ENCODE measurements around the gene PACRG. TPM values are rescaled to one million over a fixed set of nuclear protein-coding genes. Genes with fewer than 3 reads are reported as not detected.

Gene PACRG
- polyA plus RNA-seq, 2 of the 4 experiments (the other 2 are of a cell fraction) = 0.14 to 0.30 TPM

- TF ChIP-seq CHD4 (IDR thresholded peaks at IDR 0.05; ENCODE audit: borderline replicate concordance) = no peak
Measured at GRCh38 chr6:163146036-163146435, 418.3 kb downstream of the PACRG start (continued).

GRCh38 chr6:163147994-163148393 lies 420.2 kb downstream of the PACRG start:
- DNase-seq (ENCODE audit: low read depth in 1 of 2, low spot score in 1 of 2) (peak in 1 of 2 experiments; percentile 10), FAIRE-seq (no peak)

GRCh38 chr6:163148451-163149278 lies 420.9 kb downstream of the PACRG start:
- ATAC-seq (no peak), FAIRE-seq (no peak), DNase-seq (ENCODE audit: low read depth in 1 of 2, low spot score in 1 of 2) (no peak)
- H3K4me3 ChIP-seq = no peak overlapping the region
- POLR2A ChIA-PET = no interaction called here
- 83% methylated on average over 20 of the region's 24 CpGs for WGBS (ENCODE audit: missing lambda C conversion rate)
- H3K9me3 ChIP-seq = no peaks in the 10 kb centered on the region
- no peak overlapping the region for H3K4me2 ChIP-seq
- CTCF ChIA-PET = no interaction called here
- no peaks in the 10 kb centered on the region for H3K4me1 ChIP-seq
- no peak for TF ChIP-seq TFCP2L1 (CRISPR knock-in tag; IDR thresholded peaks at IDR 0.05)
- TF ChIP-seq CHD4 (IDR thresholded peaks at IDR 0.05; ENCODE audit: borderline replicate concordance) = no peak
- no peak overlapping the region for H3K27ac ChIP-seq

More at GRCh38 chr6:163147994-163148393, 420.2 kb downstream of the PACRG start:
- ChIA-PET CTCF (no interaction called here), POLR2A (no interaction called here)
- Histone ChIP-seq H3K9me3 (no peaks in the 10 kb centered on the region), H3K4me1 (no peaks in the 10 kb centered on the region), H3K4me2 (no peak overlapping the region), H3K27ac (no peak overlapping the region), H3K4me3 (no peak overlapping the region)
- 15% methylated on average over 4 of the region's 4 CpGs for WGBS (ENCODE audit: missing lambda C conversion rate)
- no peak for TF ChIP-seq HES2 (IDR thresholded peaks at IDR 0.05)
- no peak for TF ChIP-seq HDAC2 (IDR thresholded peaks at IDR 0.05)
- TF ChIP-seq MYC (IDR thresholded peaks at IDR 0.05; ENCODE audit: borderline replicate concordance, low read length) = no peak
- TF ChIP-seq ZSCAN20 (CRISPR knock-in tag; IDR thresholded peaks at IDR 0.05) = no peak
- TF ChIP-seq REST (IDR thresholded peaks at IDR 0.05) = no peak
- no peak for TF ChIP-seq JUNB (IDR thresholded peaks at IDR 0.05)
- no peak for TF ChIP-seq CEBPB (IDR thresholded peaks at IDR 0.05)
- no peak for TF ChIP-seq SREBF2 (IDR thresholded peaks at IDR 0.05)
- no peak for TF ChIP-seq TFCP2L1 (CRISPR knock-in tag; IDR thresholded peaks at IDR 0.05)
- TF ChIP-seq CTCF (IDR thresholded peaks at IDR 0.05) = no peak
- no peak for TF ChIP-seq TP53 (CRISPR knock-in tag; IDR thresholded peaks at IDR 0.05)
- TF ChIP-seq RARB (CRISPR knock-in tag; IDR thresholded peaks at IDR 0.05) = no peak
- ATAC-seq = peak; percentile 47 to 62; a peak in 2 of 6 replicates

GRCh38 chr6:163149279-163149848 lies 421.6 kb downstream of the PACRG start:
- ATAC-seq (no peak), FAIRE-seq (no peak), DNase-seq (ENCODE audit: low read depth in 1 of 2, low spot score in 1 of 2) (no peak)
- Histone ChIP-seq H3K4me2 (no peak overlapping the region), H3K4me3 (no peak overlapping the region), H3K27ac (no peak overlapping the region), H3K9me3 (no peaks in the 10 kb centered on the region), H3K4me1 (no peaks in the 10 kb centered on the region)
- WGBS (ENCODE audit: missing lambda C conversion rate) = 92% methylated on average over 27 of the region's 35 CpGs
- POLR2A ChIA-PET = no interaction called here
- CTCF ChIA-PET = no interaction called here
- TF ChIP-seq E2F6 (IDR thresholded peaks at IDR 0.05; ENCODE audit: borderline replicate concordance, low read depth) (no peak), TP53 (CRISPR knock-in tag; IDR thresholded peaks at IDR 0.05) (no peak), JUNB (IDR thresholded peaks at IDR 0.05) (no peak), JUN (IDR thresholded peaks at IDR 0.05) (no peak), CHD4 (IDR thresholded peaks at IDR 0.05; ENCODE audit: borderline replicate concordance) (no peak), NFE2L2 (conservative IDR thresholded peaks at IDR 0.05; ENCODE audit: low read length) (no peak), FOXS1 (CRISPR knock-in tag; IDR thresholded peaks at IDR 0.05) (no peak), HMGXB4 (CRISPR knock-in tag; IDR thresholded peaks at IDR 0.05; ENCODE audit: borderline replicate concordance) (no peak)
